CD4-positive, alpha-beta T cell treated with Interleukin-1 beta for 1 hour (primary cell): ENCODE results near the gene ZNF285.
"Not testable (repeated sequence)": the region's sequence is repeated elsewhere in the genome, so short reads cannot be mapped to it uniquely, and the experiment has no call there.

ENCODE experiments used
- DNase-seq, 2 donors: peaks; one replicate each; pipeline ENCODE4 v3.0.0-alpha.2; 2020 to 2022

The ZNF285 gene

GRCh38 chr19:44401139-44402115 lies at the start of gene ZNF285:
Gene ZNF285, minus strand, starts transcription at chr19:44401608. Its CDS starts 4,395 bp downstream, at chr19:44397213.
- peak; percentile 77 to 87 for DNase-seq

DNA sequence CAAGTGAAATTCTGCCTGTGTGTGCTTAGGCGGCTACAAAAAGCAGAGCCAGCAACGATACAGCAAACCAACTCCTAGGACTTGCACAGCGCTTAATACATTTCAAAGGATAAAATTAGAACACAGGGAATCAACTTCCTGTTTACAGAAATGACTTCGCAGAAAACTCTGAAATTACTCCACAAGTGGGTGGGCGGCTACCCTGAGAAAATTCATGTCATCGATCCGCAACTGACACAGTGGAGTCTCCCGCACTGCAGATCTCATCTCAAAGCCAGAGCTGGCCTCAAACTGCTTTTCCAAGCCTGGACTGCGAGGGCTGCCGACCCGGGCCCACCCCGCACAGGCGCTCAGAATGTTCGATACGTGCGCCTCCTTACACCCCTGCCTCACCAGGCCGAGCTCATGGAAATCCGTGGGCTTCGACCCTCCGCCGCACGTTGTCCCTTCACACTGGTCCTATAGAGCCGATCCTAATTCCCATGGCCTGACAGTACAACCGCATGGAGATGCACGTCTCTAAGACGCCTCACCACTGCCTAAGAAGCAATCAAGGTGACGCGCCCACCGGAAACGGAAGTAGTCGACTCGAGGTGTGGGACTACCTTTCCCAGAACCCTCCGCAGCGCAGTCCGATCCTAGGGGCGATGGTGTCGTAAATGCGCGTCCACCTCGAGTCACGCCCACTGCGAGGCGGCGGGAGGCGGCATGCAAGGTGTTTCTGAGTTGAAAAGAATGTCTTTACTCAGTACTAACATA lies 46.7 kb upstream of the ZNF285 start, which contains the start of gene ZNF229:
TSS of gene ZNF229 (minus strand) at position 557 of the 759 bp plus-strand sequence. CDS start 5,625 bp downstream, outside the sequence.
- DNase-seq: peak; percentile 63 to 84

- DNase-seq: no peak
Measured at GRCh38 chr19:44438441-44438840, 37.0 kb upstream of the ZNF285 start.

DNA sequence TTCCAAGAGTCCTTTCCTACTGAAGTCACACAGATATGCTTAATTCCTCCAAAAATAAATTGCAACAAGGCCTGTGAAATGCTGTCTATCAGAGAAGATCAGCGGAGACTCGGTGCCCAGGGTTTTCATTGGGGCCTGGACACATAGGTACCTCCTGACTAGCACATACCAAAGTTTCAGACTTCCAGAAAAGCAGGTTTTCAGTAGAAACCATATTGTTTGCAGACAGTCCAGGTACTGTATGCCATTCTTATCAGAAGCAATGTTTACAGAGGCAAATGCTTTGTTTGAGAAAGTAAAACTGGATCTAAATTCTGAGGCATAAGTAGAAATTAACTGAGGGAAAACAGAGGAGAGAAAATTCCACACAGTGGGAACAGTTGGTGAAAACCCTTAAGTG lies 34.0 kb upstream of the ZNF285 start:
- no peak for DNase-seq

GRCh38 chr19:44430956-44431355 lies 29.5 kb upstream of the ZNF285 start:
- DNase-seq: no peak

GRCh38 chr19:44415553-44415952 lies 14.1 kb upstream of the ZNF285 start:
- not testable (repeated sequence) for DNase-seq

- not testable (repeated sequence) for DNase-seq
Measured at GRCh38 chr19:44389268-44389667, 12.1 kb downstream of the ZNF285 start.

- no peak for DNase-seq
Measured at GRCh38 chr19:44374789-44375188, 26.6 kb downstream of the ZNF285 start.

DNA sequence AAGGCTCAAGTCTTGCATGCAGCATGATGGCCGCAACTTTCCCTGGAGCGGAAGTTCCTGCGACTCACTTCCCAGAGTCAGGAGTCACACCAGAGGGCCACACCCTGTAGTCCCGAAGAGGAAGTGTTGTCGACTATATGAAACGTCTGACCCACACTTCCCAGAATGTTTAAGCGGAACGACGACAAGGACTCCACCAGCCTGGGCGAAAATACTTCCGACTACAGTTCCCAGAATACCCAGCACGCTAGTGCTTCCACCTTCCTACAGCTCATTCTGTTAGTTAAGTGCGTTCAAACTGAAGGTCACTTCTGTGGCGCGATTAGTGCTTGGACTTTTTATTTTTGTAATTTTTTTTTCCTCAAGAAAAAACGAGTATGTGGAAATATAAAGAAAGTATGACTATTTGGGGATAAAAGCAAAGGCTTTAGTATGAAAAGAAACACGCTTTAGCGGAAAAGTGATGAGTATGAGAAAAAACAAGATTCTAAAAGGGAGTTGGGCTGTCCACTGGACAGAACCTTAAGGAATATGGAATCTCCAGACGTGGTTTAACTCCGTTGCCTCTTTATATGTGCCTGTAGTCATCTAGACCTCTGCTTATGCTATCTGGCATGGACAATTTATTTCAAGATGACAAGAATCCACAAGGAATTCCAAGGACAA lies 29.5 kb downstream of the ZNF285 start:
- no peak for DNase-seq

DNA sequence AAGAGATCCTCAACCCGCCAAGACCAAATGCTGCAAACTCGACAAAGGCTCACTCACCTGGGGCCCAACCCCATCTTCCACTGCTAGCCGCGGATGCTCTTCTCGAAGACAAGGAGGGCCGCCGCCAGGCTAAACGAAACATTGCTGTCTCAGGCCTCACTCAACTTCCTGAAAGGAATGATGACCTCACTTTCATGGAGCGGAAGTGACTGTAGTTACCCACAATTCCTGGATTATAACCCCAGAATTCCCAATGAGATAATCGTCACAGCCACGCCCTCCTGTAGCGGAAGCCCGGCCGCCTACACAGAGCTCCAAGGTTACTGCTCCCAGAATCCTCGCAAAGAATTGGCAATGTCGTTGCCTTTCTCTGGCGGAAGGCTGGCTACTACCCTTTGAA lies 34.4 kb downstream of the ZNF285 start:
- no peak for DNase-seq

DNA sequence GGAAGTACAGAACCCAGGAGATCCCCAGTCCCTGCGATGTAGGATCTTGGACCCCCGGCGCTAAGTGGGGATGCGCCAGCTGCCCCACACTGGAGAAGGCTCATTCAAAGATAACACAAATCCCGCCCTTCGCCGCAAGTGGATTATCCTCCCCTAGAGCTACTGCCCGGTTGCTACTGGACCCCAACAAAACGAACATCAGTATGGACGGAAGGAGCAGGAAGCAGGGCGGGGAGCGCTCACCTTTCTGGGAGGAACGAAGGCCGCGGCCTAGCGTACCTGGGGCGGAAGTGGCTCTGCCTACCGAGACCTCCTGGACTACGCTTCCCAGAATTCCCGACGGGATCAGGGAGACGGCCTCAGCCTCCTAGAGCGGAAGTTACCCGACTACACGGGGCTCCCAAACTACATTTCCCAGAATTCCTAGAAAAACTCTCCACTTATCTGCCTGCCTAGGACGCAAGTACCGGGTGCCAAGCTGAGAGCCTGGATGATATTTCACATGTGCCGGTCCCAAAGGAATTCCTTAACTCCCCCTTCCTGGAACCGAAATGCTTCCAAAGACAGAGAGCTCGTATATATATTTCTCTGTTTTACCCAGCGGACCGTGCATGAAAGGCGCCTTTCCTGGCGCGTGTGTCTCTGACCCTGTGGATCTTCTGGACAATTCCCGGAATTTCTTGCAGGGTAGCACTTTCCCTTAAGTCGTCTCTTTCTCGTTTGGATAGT lies 44.9 kb downstream of the ZNF285 start, which contains the start of gene ZNF112:
TSS of gene ZNF112 (minus strand) at position 298 of the 729 bp plus-strand sequence. CDS start 16,141 bp downstream, outside the sequence.
- peak in 1 of 2 donors; percentile 33 for DNase-seq

DNA sequence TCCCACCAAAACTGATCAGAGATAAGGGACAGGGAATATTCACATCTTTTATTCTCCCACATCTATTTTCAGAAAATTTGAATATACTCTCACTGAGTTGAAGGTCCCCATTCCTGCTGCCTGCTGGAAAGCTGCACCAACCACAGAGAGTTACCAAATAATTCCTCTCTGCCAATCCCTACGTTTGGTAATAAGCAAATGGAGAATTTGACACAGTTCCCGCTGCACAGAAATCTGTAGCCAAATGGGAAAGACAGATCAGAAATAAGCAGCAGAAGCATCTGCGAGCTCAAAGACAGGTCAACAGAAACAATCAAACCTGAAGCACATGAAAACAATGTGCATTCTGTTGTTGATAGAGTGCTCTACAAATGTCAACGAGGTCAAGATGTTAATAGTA lies 54.9 kb downstream of the ZNF285 start:
- no peak for DNase-seq

DNA sequence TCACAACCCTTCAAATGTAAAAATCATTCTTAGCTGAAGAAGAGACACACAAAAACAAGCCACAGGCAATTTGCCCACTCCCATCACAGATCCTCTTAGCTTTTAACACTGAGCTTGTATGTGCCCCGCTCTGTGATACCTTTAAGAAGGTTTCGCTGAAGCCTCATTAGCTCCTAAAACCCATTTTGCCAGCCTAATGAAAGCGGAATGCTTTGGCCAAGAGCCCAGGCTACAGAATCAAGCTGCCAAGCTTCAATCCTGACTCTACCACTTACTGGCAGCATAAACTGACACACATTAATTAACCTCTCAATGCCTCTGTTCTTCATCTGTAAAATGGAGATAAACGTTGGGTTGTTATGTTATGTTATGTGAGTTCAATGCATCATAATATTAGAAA lies 55.4 kb downstream of the ZNF285 start:
- DNase-seq: no peak

DNA sequence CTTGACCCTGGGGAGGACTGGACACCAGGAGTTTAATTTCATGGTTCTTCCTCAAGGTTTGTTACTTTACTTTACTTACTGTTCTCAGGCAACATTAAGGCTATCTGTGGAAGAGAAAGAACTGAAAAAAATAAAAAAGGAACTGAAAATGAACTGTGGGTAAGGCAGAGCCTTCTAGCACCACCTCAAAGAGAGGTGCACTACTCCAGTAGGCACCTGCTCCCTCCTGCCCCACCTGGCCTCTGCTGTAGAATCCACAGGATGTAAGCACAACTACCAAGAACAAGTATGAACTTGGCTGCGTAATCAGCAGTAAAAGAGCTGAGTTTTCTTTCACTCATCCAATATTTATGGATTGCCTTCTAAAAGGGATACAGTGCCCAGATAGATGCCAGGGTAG lies 57.2 kb downstream of the ZNF285 start:
- peak in 1 of 2 donors; percentile 13 for DNase-seq

GRCh38 chr19:44341794-44342193 lies 59.6 kb downstream of the ZNF285 start:
- no peak for DNase-seq

DNA sequence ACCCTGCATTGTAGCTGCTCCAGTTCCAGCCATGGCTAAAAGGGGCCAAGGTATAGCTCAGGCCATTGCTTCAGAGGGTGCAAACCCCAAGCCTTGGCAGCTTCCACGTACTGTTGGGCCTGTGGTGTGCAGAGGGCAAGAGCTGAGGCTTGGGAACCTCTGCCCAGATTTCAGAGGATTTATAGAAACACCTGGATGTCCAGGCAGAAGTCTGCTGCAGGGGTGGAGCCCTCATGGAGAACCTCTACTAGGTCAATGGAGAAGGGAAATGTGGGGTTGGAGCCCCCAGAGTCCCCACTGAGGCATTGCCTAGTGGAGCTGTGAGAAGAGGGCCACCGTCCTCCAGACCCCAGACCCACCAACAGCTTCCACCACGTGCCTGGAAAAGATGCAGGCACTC lies 66.8 kb downstream of the ZNF285 start:
- not testable (repeated sequence) for DNase-seq
